Breast epithelium (tissue), 4 donors: ENCODE measurements around the gene SHISA4. TPM values are rescaled to one million over a fixed set of nuclear protein-coding genes. Genes with fewer than 3 reads are reported as not detected.
A peak's percentile ranks its signal among the peaks of the same experiment; 100 is the strongest.
"Not testable (repeated sequence)": the region's sequence is repeated elsewhere in the genome, so short reads cannot be mapped to it uniquely, and the experiment has no call there.

Source experiments
- DNase-seq, 2 donors: peaks; one replicate each; pipeline ENCODE4 v3.0.0-alpha.2; 2019; ENCODE audit warnings: low spot score in 2 of 2
- H3K27ac ChIP-seq, 2 donors: fragments of 200-600 bp; sonication (generic) in 1 of 2; one replicate each; pipeline ENCODE4 v1.5.1; 2016 to 2019; ENCODE audit warnings: mild to moderate bottlenecking in 1 of 2
- H3K27me3 ChIP-seq, 2 donors: fragments of 200-600 bp; sonication (generic) in 1 of 2; one replicate each; pipeline versions ENCODE4 v1.5.1 to v1.6.0; 2017 to 2019; ENCODE audit warnings: control low read depth in 1 of 2, mild to moderate bottlenecking in 1 of 2
- H3K36me3 ChIP-seq: fragments of 200-600 bp; one replicate; pipeline ENCODE4 v1.5.1; 2019
- H3K4me1 ChIP-seq, 2 donors: fragments of 200-600 bp; sonication (generic); one replicate each; pipeline ENCODE4 v1.5.1; 2016 to 2019; ENCODE audit warnings: control low read depth in 1 of 2
- H3K4me3 ChIP-seq, 3 donors: fragments of 200-600 bp; sonication (generic); 1 replicate in 2 of 3; 2 replicates in 1 of 3; pipeline ENCODE4 v1.5.1; 2016 to 2019; ENCODE audit warnings: mild to moderate bottlenecking in 3 of 3, moderate library complexity in 2 of 3
- H3K9me3 ChIP-seq, 2 donors: fragments of 200-600 bp; sonication (generic) in 1 of 2; one replicate each; pipeline ENCODE4 v1.5.1; 2016 to 2019; ENCODE audit warnings: control low read depth in 1 of 2
- CTCF ChIP-seq, 3 donors: fragments of 450-650 bp; IDR thresholded peaks; one replicate each; pipeline ENCODE4 v1.5.1; 2016 to 2017; ENCODE audit warnings: antibody characterized with exemption in 3 of 3, mild to moderate bottlenecking in 3 of 3, moderate library complexity in 3 of 3
- POLR2A ChIP-seq: fragments of 450-650 bp; IDR thresholded peaks from one replicate; pipeline ENCODE4 v1.6.1; 2016; ENCODE audit warnings: antibody characterized with exemption, mild to moderate bottlenecking, moderate library complexity
- POLR2AphosphoS5 ChIP-seq, 3 donors: sonication (generic); formaldehyde crosslinking; IDR thresholded peaks; one replicate each; pipeline ENCODE4 v1.6.1; 2017; ENCODE audit warnings: antibody characterized with exemption in 3 of 3
- intact Hi-C: fragments of 100-400 bp; cut with DNase I; formaldehyde crosslinking; loops from one replicate; pipeline ENCODE4 v1.15.1; 2023; ENCODE audit warnings: low total_unique reads
- total RNA-seq, 3 donors: library from RNA; depleted of rRNA; stranded (reverse); fragments of >200 nt; gene quantifications; one replicate each; pipeline ENCODE4 v1.1.0, GENCODE V29; 2016

SHISA4 gene
- total RNA-seq, result 10 to 100 TPM; 15.7 to 21.9 (median 20.3) TPM

GRCh38 chr1:201888282-201889089, at the start of gene SHISA4:
TSS of gene SHISA4 (plus strand) at chr1:201888898. CDS start at chr1:201888995, 97 bp downstream.
- H3K9me3 ChIP-seq, result no peaks in the 10 kb centered on the region
- peak within 1 kb of the TSS; percentile 63 to 97 (median 64) for H3K4me3 ChIP-seq
- H3K36me3 ChIP-seq, result no peaks in the 10 kb centered on the region
- H3K27me3 ChIP-seq, result no peaks in the 10 kb centered on the region
- H3K27ac ChIP-seq, result peak within 1 kb of the TSS; percentile 60 to 65
- intact Hi-C loops, result no loop called here
- peak; percentile 78 to 80 for DNase-seq
- no peaks in the 10 kb centered on the region for H3K4me1 ChIP-seq
- no peak for TF ChIP-seq CTCF (IDR thresholded peaks at IDR 0.05)
- peak in 1 of 3 donors; percentile 50 for TF ChIP-seq POLR2AphosphoS5 (IDR thresholded peaks at IDR 0.05)

GRCh38 chr1:201839089-201839488, 49.6 kb upstream of the SHISA4 start:
- H3K4me3 ChIP-seq, H3K36me3 ChIP-seq, H3K4me1 ChIP-seq, H3K27me3 ChIP-seq, DNase-seq, intact Hi-C loops, H3K9me3 ChIP-seq, H3K27ac ChIP-seq: not testable (repeated sequence)

GRCh38 chr1:201840055-201840454, 48.6 kb upstream of the SHISA4 start:
- intact Hi-C loops, result no loop called here
- H3K9me3 ChIP-seq, result no peaks in the 10 kb centered on the region
- no peaks in the 10 kb centered on the region for H3K27me3 ChIP-seq
- DNase-seq, result no peak
- no peaks in the 10 kb centered on the region for H3K36me3 ChIP-seq
- no peak overlapping the region for H3K27ac ChIP-seq
- no peak overlapping the region for H3K4me3 ChIP-seq
- TF ChIP-seq POLR2A (no peak), CTCF (IDR thresholded peaks at IDR 0.05) (no peak), POLR2AphosphoS5 (IDR thresholded peaks at IDR 0.05) (no peak)
- no peaks in the 10 kb centered on the region for H3K4me1 ChIP-seq

- Histone ChIP-seq H3K9me3 (no peaks in the 10 kb centered on the region), H3K27ac (no peak overlapping the region), H3K4me3 (no peak overlapping the region), H3K36me3 (no peaks in the 10 kb centered on the region), H3K4me1 (no peaks in the 10 kb centered on the region), H3K27me3 (no peaks in the 10 kb centered on the region)
- no peak for DNase-seq
- TF ChIP-seq CTCF (IDR thresholded peaks at IDR 0.05), result no peak
- TF ChIP-seq POLR2A, result no peak
- no peak for TF ChIP-seq POLR2AphosphoS5 (IDR thresholded peaks at IDR 0.05)
- intact Hi-C loops, result no loop called here
These were observed 48.2 kb upstream of the SHISA4 start for GRCh38 chr1:201840490-201840889.

GRCh38 chr1:201841265-201841912, 47.3 kb upstream of the SHISA4 start:
- TF ChIP-seq POLR2A (no peak), CTCF (IDR thresholded peaks at IDR 0.05) (no peak), POLR2AphosphoS5 (IDR thresholded peaks at IDR 0.05) (no peak)
- DNase-seq, result no peak
- no peaks in the 10 kb centered on the region for H3K4me1 ChIP-seq
- no peaks in the 10 kb centered on the region for H3K27me3 ChIP-seq
- intact Hi-C loops, result no loop called here
- no peaks in the 10 kb centered on the region for H3K9me3 ChIP-seq
- H3K36me3 ChIP-seq, result no peaks in the 10 kb centered on the region
- no peak overlapping the region for H3K27ac ChIP-seq
- H3K4me3 ChIP-seq, result no peak overlapping the region
